ENCODE data around the gene S100A14. TPM values are rescaled to one million over a fixed set of nuclear protein-coding genes. Genes with fewer than 3 reads are reported as not detected.
A peak's percentile ranks its signal among the peaks of the same experiment; 100 is the strongest.

The S100A14 gene
- total and polyA plus RNA-seq, 2 of the 4 experiments (the other 2 are of a cell fraction): 0.10 TPM; not detected in 1

GRCh38 chr1:153572569-153573015 lies 43.5 kb downstream of the S100A14 start (continued):
- no peak for TF ChIP-seq MXI1 (IDR thresholded peaks at IDR 0.05; ENCODE audit: borderline replicate concordance, low read depth, low read length)
- TF ChIP-seq CHD1 (IDR thresholded peaks at IDR 0.05; ENCODE audit: low read depth, low read length): no peak

- peaks cover 0 to 22% of the 10 kb centered on the region in 2 experiments; a peak in 2 of 4 replicates for H3K79me1 ChIP-seq (ENCODE audit: low read depth in 1 of 2, low read length in 2 of 2)
- DNase-seq (no peak), ATAC-seq (ENCODE audit: low read depth) (no peak)
- dilution Hi-C loops (cut with HindIII; ENCODE audit: low sequenced_read_pairs, unreplicated experiment): no loop called here
- peak overlapping the region; percentile 90 for H2AK9ac ChIP-seq (replicated peaks; ENCODE audit: low read depth, low read length, poor library complexity)
- H3K4ac ChIP-seq (ENCODE audit: low read depth, low read length): peak overlapping the region; percentile 74
- in situ Hi-C loops (cut with MboI; ENCODE audit: low sequenced_read_pairs): no loop called here
- H2BK15ac ChIP-seq (ENCODE audit: low read depth, low read length): peak overlapping the region; percentile 51; the same call in 2 of the 3 replicates
- peak overlapping the region; percentile 78 for H2AFZ ChIP-seq (replicated peaks; ENCODE audit: low read length, poor library complexity)
- H2BK120ac ChIP-seq (ENCODE audit: low read depth, low read length): peak overlapping the region; percentile 94
- H3K56ac ChIP-seq (ENCODE audit: extremely low read depth, insufficient read depth, low read length): no peak overlapping the region; the same call in 1 of the 2 replicates
- peak overlapping the region; percentile 13; the same call in 1 of the 2 replicates for H3K23ac ChIP-seq (ENCODE audit: low read depth, low read length)
- peak overlapping the region; percentile 90 for H2AK5ac ChIP-seq (ENCODE audit: low read depth, low read length)
- peak overlapping the region; percentile 61; the same call in 1 of the 2 replicates for H4K91ac ChIP-seq (ENCODE audit: insufficient read depth, low read depth, low read length)
- H3K27me3 ChIP-seq (ENCODE audit: control insufficient read depth, insufficient read depth, low read length): no peaks in the 10 kb centered on the region
- peaks cover 21% of the 10 kb centered on the region for H3K4me1 ChIP-seq (ENCODE audit: control insufficient read depth, insufficient read depth, low read length)
- H3K4me2 ChIP-seq (ENCODE audit: low read depth, low read length): no peak overlapping the region
- ChIA-PET CTCF (interaction anchor here (1.0 to 2.3 kb wide), 10 partner anchors 21 to 88 kb away, joined by 3 to 16 read pairs (median 4); partner anchors contain the start of gene S100A13), POLR2A (ENCODE audit: unreplicated experiment) (interaction anchor here (0.6 to 1.9 kb wide), 3 partner anchors 36 to 62 kb away, joined by 3 to 7 read pairs (median 3); partner anchors contain the start of genes S100A13 and S100A6)
- H4K8ac ChIP-seq (ENCODE audit: low read depth in 2 of 2, low read length in 2 of 2): peak overlapping the region in 1 of 2 experiments; percentile 67; a peak in 1 of 4 replicates
- H3K14ac ChIP-seq (replicated peaks; ENCODE audit: low read depth, low read length): peak overlapping the region; percentile 34; the same call in 1 of the 2 replicates
- no peak overlapping the region for H3K18ac ChIP-seq (ENCODE audit: low read depth, low read length)
- BruUV-seq (replicated peaks): no TSS peak
- H3K27ac ChIP-seq (ENCODE audit: insufficient read depth, low read length): no peak overlapping the region
- H2BK20ac ChIP-seq (ENCODE audit: low read depth, low read length): peak overlapping the region; percentile 22
- no CpG with 5 or more reads among the region's 7 CpGs for WGBS, 2 experiments (ENCODE audit: extremely low coverage in 2 of 2, insufficient read length in 1 of 2)
- no peak overlapping the region for H3K9ac ChIP-seq (ENCODE audit: low read depth, low read length)
- H4K5ac ChIP-seq (ENCODE audit: low read depth, low read length): no peak overlapping the region
- H3K9me3 ChIP-seq (ENCODE audit: control insufficient read depth, insufficient read depth, low read length): no peaks in the 10 kb centered on the region
- intact Hi-C loops (cut with micrococcal nuclease): loop anchor here (1.0 to 2.0 kb wide), 8 partner anchors 41 to 178 kb away; partner anchors contain the start of genes CHTOP, ILF2, S100A13 and S100A16
- H4K20me1 ChIP-seq (ENCODE audit: insufficient read depth, low read length): no peaks in the 10 kb centered on the region
- H3K4me3 ChIP-seq (ENCODE audit: insufficient read depth, low read depth, low read length): no peak overlapping the region
- H2BK5ac ChIP-seq (ENCODE audit: low read depth, low read length, poor library complexity, severe bottlenecking): peak overlapping the region; percentile 24
- H3K9me1 ChIP-seq (ENCODE audit: insufficient read depth, low read length): peaks cover 22% of the 10 kb centered on the region
- no peaks in the 10 kb centered on the region for H3K36me3 ChIP-seq (ENCODE audit: control insufficient read depth, insufficient read depth, low read length)
- no peak for TF ChIP-seq RFX5 (IDR thresholded peaks at IDR 0.05; ENCODE audit: low read depth, low read length)
- no peak for TF ChIP-seq POLR2A (IDR thresholded peaks at IDR 0.05; ENCODE audit: low read depth, low read length)
- TF ChIP-seq SMC3 (IDR thresholded peaks at IDR 0.05; ENCODE audit: low read depth, low read length): no peak
- TF ChIP-seq MAZ (IDR thresholded peaks at IDR 0.05; ENCODE audit: borderline replicate concordance, low read depth, low read length): no peak
- no peak for TF ChIP-seq ELK1 (IDR thresholded peaks at IDR 0.05; ENCODE audit: borderline replicate concordance, low read depth, low read length)
- no peak for TF ChIP-seq MXI1 (IDR thresholded peaks at IDR 0.05; ENCODE audit: borderline replicate concordance, low read depth, low read length)
- TF ChIP-seq FOS (IDR thresholded peaks at IDR 0.05; ENCODE audit: low read depth, low read length): no peak
- TF ChIP-seq MAFK (IDR thresholded peaks at IDR 0.05; ENCODE audit: low read depth, low read length): no peak
- TF ChIP-seq BHLHE40 (IDR thresholded peaks at IDR 0.05; ENCODE audit: low read depth, low read length): no peak
- TF ChIP-seq NFE2L2 (IDR thresholded peaks at IDR 0.05; ENCODE audit: low read depth, low read length): no peak
- TF ChIP-seq USF2 (IDR thresholded peaks at IDR 0.05; ENCODE audit: low read depth, low read length): no peak
- TF ChIP-seq RCOR1 (IDR thresholded peaks at IDR 0.05; ENCODE audit: insufficient replicate concordance, low read length): no peak
- no peak for TF ChIP-seq CEBPB (IDR thresholded peaks at IDR 0.05; ENCODE audit: low read depth, low read length)
- no peak for TF ChIP-seq CHD1 (IDR thresholded peaks at IDR 0.05; ENCODE audit: low read depth, low read length)
- no peak for TF ChIP-seq RAD21 (IDR thresholded peaks at IDR 0.05; ENCODE audit: low read length)
Measured at GRCh38 chr1:153571706-153572105, 44.4 kb downstream of the S100A14 start.
